ENCODE measurements around the gene DCAF7.

The DCAF7 gene

DNA sequence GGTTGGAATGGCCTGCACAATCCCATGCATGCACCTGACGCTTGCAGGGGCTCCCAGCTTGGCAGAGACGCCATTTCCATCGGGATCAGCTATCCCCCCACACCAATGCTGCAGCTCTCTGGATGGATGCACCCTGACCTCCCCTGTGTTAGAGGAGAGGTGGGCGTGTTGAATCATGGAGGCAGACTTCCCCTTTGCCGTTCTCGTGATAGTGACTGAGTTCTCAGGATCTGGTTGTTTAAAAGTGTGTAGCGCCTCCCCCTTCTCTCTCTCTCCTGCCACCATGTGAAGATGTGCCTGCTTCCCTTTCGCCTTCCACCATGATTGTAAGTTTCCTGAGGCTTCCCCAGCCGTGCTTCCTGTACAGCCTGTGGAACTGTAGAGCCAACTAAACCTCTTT lies 44.9 kb upstream of the DCAF7 start:
- TF ChIP-seq TAF1 (IDR thresholded peaks at IDR 0.05; ENCODE audit: borderline replicate concordance, insufficient read depth, low read length), result no peak
- TF ChIP-seq SIN3A (IDR thresholded peaks at IDR 0.05; ENCODE audit: borderline replicate concordance, insufficient read depth, low read length), result no peak
- TF ChIP-seq POLR2AphosphoS5 (IDR thresholded peaks at IDR 0.05; ENCODE audit: low read depth, low read length), result no peak
- TF ChIP-seq, protein P1, sequence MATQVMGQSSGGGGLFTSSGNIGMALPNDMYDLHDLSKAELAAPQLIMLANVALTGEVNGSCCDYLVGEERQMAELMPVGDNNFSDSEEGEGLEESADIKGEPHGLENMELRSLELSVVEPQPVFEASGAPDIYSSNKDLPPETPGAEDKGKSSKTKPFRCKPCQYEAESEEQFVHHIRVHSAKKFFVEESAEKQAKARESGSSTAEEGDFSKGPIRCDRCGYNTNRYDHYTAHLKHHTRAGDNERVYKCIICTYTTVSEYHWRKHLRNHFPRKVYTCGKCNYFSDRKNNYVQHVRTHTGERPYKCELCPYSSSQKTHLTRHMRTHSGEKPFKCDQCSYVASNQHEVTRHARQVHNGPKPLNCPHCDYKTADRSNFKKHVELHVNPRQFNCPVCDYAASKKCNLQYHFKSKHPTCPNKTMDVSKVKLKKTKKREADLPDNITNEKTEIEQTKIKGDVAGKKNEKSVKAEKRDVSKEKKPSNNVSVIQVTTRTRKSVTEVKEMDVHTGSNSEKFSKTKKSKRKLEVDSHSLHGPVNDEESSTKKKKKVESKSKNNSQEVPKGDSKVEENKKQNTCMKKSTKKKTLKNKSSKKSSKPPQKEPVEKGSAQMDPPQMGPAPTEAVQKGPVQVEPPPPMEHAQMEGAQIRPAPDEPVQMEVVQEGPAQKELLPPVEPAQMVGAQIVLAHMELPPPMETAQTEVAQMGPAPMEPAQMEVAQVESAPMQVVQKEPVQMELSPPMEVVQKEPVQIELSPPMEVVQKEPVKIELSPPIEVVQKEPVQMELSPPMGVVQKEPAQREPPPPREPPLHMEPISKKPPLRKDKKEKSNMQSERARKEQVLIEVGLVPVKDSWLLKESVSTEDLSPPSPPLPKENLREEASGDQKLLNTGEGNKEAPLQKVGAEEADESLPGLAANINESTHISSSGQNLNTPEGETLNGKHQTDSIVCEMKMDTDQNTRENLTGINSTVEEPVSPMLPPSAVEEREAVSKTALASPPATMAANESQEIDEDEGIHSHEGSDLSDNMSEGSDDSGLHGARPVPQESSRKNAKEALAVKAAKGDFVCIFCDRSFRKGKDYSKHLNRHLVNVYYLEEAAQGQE (IDR thresholded peaks at IDR 0.05; ENCODE audit: insufficient read depth in 1 of 2, low read depth in 2 of 2, low read length in 2 of 2), result no peak
- no peak for TF ChIP-seq FOXP2 (optimal IDR thresholded peaks at IDR 0.05; ENCODE audit: borderline replicate concordance, extremely low read depth, extremely low read length, insufficient read depth)

DNA sequence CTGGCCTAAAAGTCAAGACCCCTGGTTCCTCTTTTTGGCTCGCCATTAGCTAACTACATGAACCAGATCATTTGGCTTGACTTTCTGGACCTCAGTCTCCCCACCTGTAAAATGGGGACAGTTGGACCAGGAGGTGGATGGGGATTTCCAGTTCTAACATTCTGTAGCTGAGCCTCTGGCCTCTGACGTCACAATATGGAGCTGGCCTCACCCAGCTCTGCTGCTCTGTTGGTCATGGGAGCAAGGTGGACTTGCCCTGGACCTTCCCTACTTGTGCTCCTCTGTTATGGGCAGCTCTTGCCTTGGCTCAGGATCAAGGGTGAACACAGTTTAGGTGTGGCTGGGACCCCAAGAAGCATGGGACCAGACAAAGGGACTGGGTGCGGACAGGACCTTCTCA lies 43.6 kb upstream of the DCAF7 start:
- TF ChIP-seq, protein P1 (IDR thresholded peaks at IDR 0.05; ENCODE audit: insufficient read depth in 1 of 2, low read depth in 2 of 2, low read length in 2 of 2), result no peak
- TF ChIP-seq TAF1 (IDR thresholded peaks at IDR 0.05; ENCODE audit: borderline replicate concordance, insufficient read depth, low read length) (no peak), FOXP2 (optimal IDR thresholded peaks at IDR 0.05; ENCODE audit: borderline replicate concordance, extremely low read depth, extremely low read length, insufficient read depth) (no peak), SIN3A (IDR thresholded peaks at IDR 0.05; ENCODE audit: borderline replicate concordance, insufficient read depth, low read length) (no peak), POLR2AphosphoS5 (IDR thresholded peaks at IDR 0.05; ENCODE audit: low read depth, low read length) (no peak)

DNA sequence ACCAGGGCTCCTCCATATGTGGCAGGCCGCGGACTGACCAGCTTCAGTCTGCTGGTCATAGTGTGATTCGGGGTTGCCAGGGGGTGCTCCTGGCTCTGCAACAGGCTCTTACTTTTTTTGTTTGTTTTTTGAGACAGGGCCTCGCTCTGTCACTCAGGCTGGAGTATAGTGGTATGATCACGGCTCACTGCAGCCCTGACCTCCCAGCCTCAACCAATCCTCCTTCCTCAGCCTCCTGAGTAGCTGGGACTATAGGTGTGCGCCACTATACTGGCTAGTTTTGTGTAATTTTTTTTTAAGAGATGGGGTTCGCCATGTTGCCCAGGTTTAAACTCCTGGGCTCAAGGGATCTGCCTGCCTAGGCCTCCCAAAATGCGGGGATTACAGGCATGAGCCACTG lies 38.9 kb upstream of the DCAF7 start:
- no peak for TF ChIP-seq TAF1 (IDR thresholded peaks at IDR 0.05; ENCODE audit: borderline replicate concordance, insufficient read depth, low read length)
- TF ChIP-seq, protein P1 (IDR thresholded peaks at IDR 0.05; ENCODE audit: insufficient read depth in 1 of 2, low read depth in 2 of 2, low read length in 2 of 2), result no peak
- no peak for TF ChIP-seq FOXP2 (optimal IDR thresholded peaks at IDR 0.05; ENCODE audit: borderline replicate concordance, extremely low read depth, extremely low read length, insufficient read depth)
- TF ChIP-seq POLR2AphosphoS5 (IDR thresholded peaks at IDR 0.05; ENCODE audit: low read depth, low read length), result no peak
- no peak for TF ChIP-seq SIN3A (IDR thresholded peaks at IDR 0.05; ENCODE audit: borderline replicate concordance, insufficient read depth, low read length)

DNA sequence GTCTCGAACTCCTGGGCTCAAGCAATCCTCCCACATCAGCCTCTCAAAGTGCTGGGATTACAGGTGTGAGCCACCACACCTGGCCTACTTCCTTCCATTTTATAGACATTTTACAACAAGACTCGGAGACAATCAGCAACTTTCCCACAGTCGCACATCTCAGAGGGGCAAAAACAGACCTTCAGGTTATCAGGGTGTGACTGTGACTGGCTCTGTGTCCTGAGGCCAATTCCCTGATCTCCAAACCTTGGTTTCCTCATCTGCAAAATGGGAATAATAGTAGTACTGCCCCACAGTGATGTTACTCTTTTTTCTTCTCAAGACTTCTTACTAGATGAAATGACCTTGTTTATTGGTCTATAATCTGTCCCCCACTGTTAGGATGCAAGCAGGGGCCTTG lies 37.9 kb upstream of the DCAF7 start:
- TF ChIP-seq FOXP2 (optimal IDR thresholded peaks at IDR 0.05; ENCODE audit: borderline replicate concordance, extremely low read depth, extremely low read length, insufficient read depth) (no peak), SIN3A (IDR thresholded peaks at IDR 0.05; ENCODE audit: borderline replicate concordance, insufficient read depth, low read length) (no peak), TAF1 (IDR thresholded peaks at IDR 0.05; ENCODE audit: borderline replicate concordance, insufficient read depth, low read length) (no peak), POLR2AphosphoS5 (IDR thresholded peaks at IDR 0.05; ENCODE audit: low read depth, low read length) (no peak)
- TF ChIP-seq, protein P1 (IDR thresholded peaks at IDR 0.05; ENCODE audit: insufficient read depth in 1 of 2, low read depth in 2 of 2, low read length in 2 of 2), result no peak

All from PFSK-1 (cell line).